ENCODE data around the gene CIB4. TPM values are rescaled to one million over a fixed set of nuclear protein-coding genes. Genes with fewer than 3 reads are reported as not detected.

Gene CIB4
- total and polyA plus RNA-seq, 9 of the 15 experiments (the other 6 are each of a cell fraction or from before 2014, with no cell fraction given) = not detected

DNA sequence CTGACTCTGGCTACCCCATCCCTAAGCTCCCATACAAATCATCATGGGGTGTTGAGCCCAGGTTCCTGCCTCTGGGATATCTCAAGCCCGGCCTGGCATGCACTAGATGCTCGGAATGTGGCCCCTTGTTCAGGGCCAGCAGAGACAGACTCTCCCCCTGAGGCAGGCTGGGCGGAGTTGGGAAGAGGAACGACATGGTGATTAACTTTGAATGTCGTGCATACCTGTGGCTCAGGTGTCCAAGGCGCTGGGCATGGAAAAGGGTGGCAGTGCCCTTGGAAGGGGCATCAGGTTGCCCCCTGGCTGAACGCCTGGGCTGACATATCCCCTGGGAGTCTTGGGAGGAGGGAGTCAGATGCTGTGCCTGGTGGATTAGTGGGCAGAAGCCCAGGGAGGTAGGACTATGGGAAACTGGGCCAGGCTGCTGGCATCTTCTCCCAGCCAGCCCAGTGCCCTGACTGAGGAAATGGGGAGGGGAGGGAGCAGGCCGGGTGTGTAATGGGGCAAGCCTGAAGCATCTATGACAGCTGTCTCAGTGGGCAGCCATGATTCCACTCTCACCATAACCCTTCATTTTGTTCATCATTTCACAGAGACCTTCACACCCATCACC is 105.4 kb downstream of the CIB4 start (continued):
- TF ChIP-seq, protein P1, sequence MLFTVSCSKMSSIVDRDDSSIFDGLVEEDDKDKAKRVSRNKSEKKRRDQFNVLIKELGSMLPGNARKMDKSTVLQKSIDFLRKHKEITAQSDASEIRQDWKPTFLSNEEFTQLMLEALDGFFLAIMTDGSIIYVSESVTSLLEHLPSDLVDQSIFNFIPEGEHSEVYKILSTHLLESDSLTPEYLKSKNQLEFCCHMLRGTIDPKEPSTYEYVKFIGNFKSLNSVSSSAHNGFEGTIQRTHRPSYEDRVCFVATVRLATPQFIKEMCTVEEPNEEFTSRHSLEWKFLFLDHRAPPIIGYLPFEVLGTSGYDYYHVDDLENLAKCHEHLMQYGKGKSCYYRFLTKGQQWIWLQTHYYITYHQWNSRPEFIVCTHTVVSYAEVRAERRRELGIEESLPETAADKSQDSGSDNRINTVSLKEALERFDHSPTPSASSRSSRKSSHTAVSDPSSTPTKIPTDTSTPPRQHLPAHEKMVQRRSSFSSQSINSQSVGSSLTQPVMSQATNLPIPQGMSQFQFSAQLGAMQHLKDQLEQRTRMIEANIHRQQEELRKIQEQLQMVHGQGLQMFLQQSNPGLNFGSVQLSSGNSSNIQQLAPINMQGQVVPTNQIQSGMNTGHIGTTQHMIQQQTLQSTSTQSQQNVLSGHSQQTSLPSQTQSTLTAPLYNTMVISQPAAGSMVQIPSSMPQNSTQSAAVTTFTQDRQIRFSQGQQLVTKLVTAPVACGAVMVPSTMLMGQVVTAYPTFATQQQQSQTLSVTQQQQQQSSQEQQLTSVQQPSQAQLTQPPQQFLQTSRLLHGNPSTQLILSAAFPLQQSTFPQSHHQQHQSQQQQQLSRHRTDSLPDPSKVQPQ (CRISPR knock-in tag; IDR thresholded peaks at IDR 0.05; ENCODE audit: borderline replicate concordance) = no peak
- TF ChIP-seq ZNF699 (CRISPR knock-in tag; IDR thresholded peaks at IDR 0.05; ENCODE audit: insufficient replicate concordance) (no peak), TFAM (CRISPR knock-in tag; conservative IDR thresholded peaks at IDR 0.05) (no peak), FOXM1 (IDR thresholded peaks at IDR 0.05; ENCODE audit: low read depth) (no peak), FOXM1 (CRISPR knock-in tag; IDR thresholded peaks at IDR 0.05; ENCODE audit: low read depth) (no peak), PCBP1 (IDR thresholded peaks at IDR 0.05; ENCODE audit: low read depth, low read length, poor library complexity, severe bottlenecking) (no peak), CBX3 (IDR thresholded peaks at IDR 0.05; ENCODE audit: borderline replicate concordance in 1 of 2, low read length in 2 of 2) (no peak)
- TF ChIP-seq, protein P2, sequence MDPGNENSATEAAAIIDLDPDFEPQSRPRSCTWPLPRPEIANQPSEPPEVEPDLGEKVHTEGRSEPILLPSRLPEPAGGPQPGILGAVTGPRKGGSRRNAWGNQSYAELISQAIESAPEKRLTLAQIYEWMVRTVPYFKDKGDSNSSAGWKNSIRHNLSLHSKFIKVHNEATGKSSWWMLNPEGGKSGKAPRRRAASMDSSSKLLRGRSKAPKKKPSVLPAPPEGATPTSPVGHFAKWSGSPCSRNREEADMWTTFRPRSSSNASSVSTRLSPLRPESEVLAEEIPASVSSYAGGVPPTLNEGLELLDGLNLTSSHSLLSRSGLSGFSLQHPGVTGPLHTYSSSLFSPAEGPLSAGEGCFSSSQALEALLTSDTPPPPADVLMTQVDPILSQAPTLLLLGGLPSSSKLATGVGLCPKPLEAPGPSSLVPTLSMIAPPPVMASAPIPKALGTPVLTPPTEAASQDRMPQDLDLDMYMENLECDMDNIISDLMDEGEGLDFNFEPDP (CRISPR knock-in tag; IDR thresholded peaks at IDR 0.05) = no peak
